ENCODE measurements around the gene ATP9B. TPM values are rescaled to one million over a fixed set of nuclear protein-coding genes. Genes with fewer than 3 reads are reported as not detected.

Gene ATP9B
- polyA plus RNA-seq, 1 of the 3 experiments (the other 2 are of a cell fraction) = 11.2 TPM

GRCh38 chr18:79371561-79372121, 302.4 kb downstream of the ATP9B start:
- H4K20me1 ChIP-seq (ENCODE audit: insufficient read depth) = no peaks in the 10 kb centered on the region
- DNase-seq = no peak
- peaks cover 0 to 10% of the 10 kb centered on the region in 2 experiments; a peak in 1 of 4 replicates for H3K4me1 ChIP-seq (ENCODE audit: control insufficient read depth in 1 of 2, insufficient read depth in 2 of 2, low read depth in 1 of 2, low read length in 1 of 2)
- WGBS (ENCODE audit: low lambda C conversion rate) = 95% methylated on average over 14 of the region's 14 CpGs
- no peaks in the 10 kb centered on the region for H3K9me3 ChIP-seq
- peaks cover 0 to 3% of the 10 kb centered on the region in 2 experiments for H3K36me3 ChIP-seq (replicated peaks in 1 of 2; ENCODE audit: control insufficient read depth in 1 of 2, insufficient read depth in 2 of 2, low read length in 1 of 2)
- no peak overlapping the region for H2AFZ ChIP-seq (ENCODE audit: low read depth)
- no peak overlapping the region for H3K27ac ChIP-seq (ENCODE audit: low read depth in 2 of 2, low read length in 1 of 2)
- H3K9ac ChIP-seq = no peak overlapping the region
- H3F3A ChIP-seq (replicated peaks; ENCODE audit: insufficient read depth) = no peaks in the 10 kb centered on the region
- no peak overlapping the region for H3K4me2 ChIP-seq
- H3K79me2 ChIP-seq (ENCODE audit: insufficient read depth) = no peaks in the 10 kb centered on the region
- CTCF ChIA-PET = interaction anchor here (1.1 kb wide), 1 partner anchor 9 kb away, joined by 4 read pairs; no protein-coding TSS in a partner anchor
- no peaks in the 10 kb centered on the region for H3K27me3 ChIP-seq (ENCODE audit: insufficient read depth)
- POLR2A ChIA-PET = no interaction called here
- H3K9me2 ChIP-seq = no peaks in the 10 kb centered on the region
- H3K4me3 ChIP-seq (ENCODE audit: low read depth in 2 of 2, low read length in 1 of 2) = no peak overlapping the region
- TF ChIP-seq JUND (IDR thresholded peaks at IDR 0.05) (no peak), TAF1 (IDR thresholded peaks at IDR 0.05; ENCODE audit: borderline replicate concordance, low read depth, low read length) (no peak), CHD2 (IDR thresholded peaks at IDR 0.05; ENCODE audit: low read length, partially characterized antibody) (no peak), REST (IDR thresholded peaks at IDR 0.05; ENCODE audit: low read depth, low read length) (no peak), TCF12 (IDR thresholded peaks at IDR 0.05) (no peak)

- Histone ChIP-seq H2AFZ (ENCODE audit: low read depth) (no peak overlapping the region), H4K20me1 (ENCODE audit: insufficient read depth) (no peaks in the 10 kb centered on the region), H3K36me3 (replicated peaks in 1 of 2; ENCODE audit: control insufficient read depth in 1 of 2, insufficient read depth in 2 of 2, low read length in 1 of 2) (peaks cover 0 to 5% of the 10 kb centered on the region in 2 experiments), H3F3A (replicated peaks; ENCODE audit: insufficient read depth) (no peaks in the 10 kb centered on the region), H3K27me3 (ENCODE audit: insufficient read depth) (no peaks in the 10 kb centered on the region), H3K9me3 (no peaks in the 10 kb centered on the region), H3K4me3 (ENCODE audit: low read depth in 2 of 2, low read length in 1 of 2) (no peak overlapping the region), H3K9ac (no peak overlapping the region), H3K4me1 (ENCODE audit: control insufficient read depth in 1 of 2, insufficient read depth in 2 of 2, low read depth in 1 of 2, low read length in 1 of 2) (peaks cover 0 to 5% of the 10 kb centered on the region in 2 experiments; a peak in 1 of 4 replicates), H3K79me2 (ENCODE audit: insufficient read depth) (no peaks in the 10 kb centered on the region), H3K4me2 (no peak overlapping the region), H3K9me2 (no peaks in the 10 kb centered on the region), H3K27ac (ENCODE audit: low read depth in 2 of 2, low read length in 1 of 2) (no peak overlapping the region)
- ChIA-PET POLR2A (no interaction called here), CTCF (interaction anchor here (1.1 kb wide), 1 partner anchor 8 kb away, joined by 4 read pairs; no protein-coding TSS in a partner anchor)
- TF ChIP-seq JUND (IDR thresholded peaks at IDR 0.05) (no peak), MXI1 (IDR thresholded peaks at IDR 0.05; ENCODE audit: low read depth, low read length) (no peak), IRF3 (IDR thresholded peaks at IDR 0.05; ENCODE audit: low read depth, low read length) (no peak), GABPA (IDR thresholded peaks at IDR 0.05; ENCODE audit: low read depth) (no peak), TCF12 (IDR thresholded peaks at IDR 0.05) (no peak), TAF1 (IDR thresholded peaks at IDR 0.05; ENCODE audit: borderline replicate concordance, low read depth, low read length) (no peak), EP300 (IDR thresholded peaks at IDR 0.05; ENCODE audit: borderline replicate concordance in 1 of 2, low read depth in 1 of 2, low read length in 1 of 2) (no peak), ZBTB33 (IDR thresholded peaks at IDR 0.05; ENCODE audit: borderline replicate concordance, low read depth) (no peak), RAD21 (IDR thresholded peaks at IDR 0.05; ENCODE audit: low read length) (no peak), RFX5 (IDR thresholded peaks at IDR 0.05; ENCODE audit: low read length) (no peak), SMC3 (IDR thresholded peaks at IDR 0.05; ENCODE audit: low read depth, low read length) (no peak), FOXM1 (IDR thresholded peaks at IDR 0.05; ENCODE audit: low read depth) (no peak), EZH2phosphoT487 (IDR thresholded peaks at IDR 0.05; ENCODE audit: borderline replicate concordance, low read depth) (no peak)
- 91% methylated on average over 8 of the region's 10 CpGs for WGBS (ENCODE audit: low lambda C conversion rate)
- no peak for DNase-seq
Observed at GRCh38 chr18:79372461-79372860, 303.3 kb downstream of the ATP9B start.
